Body of pancreas (tissue), 4 donors: ENCODE measurements around the gene SYCP2L.

Source experiments
- POLR2A ChIP-seq, 3 donors: fragments of 450-650 bp; IDR thresholded peaks; one replicate each; pipeline ENCODE4 v1.6.1; 2016; ENCODE audit warnings: antibody characterized with exemption in 3 of 3, mild to moderate bottlenecking in 2 of 3
- TF ChIP-seq, protein P1 (sequence below), 7 experiments: fragments of 450-650 bp in 4 of 7; fragments of 200-600 bp in 3 of 7; sonication (generic) in 3 of 7; IDR thresholded peaks; one replicate each; pipeline ENCODE4 v1.5.1; 2016 to 2019; ENCODE audit warnings: antibody characterized with exemption in 7 of 7

DNA sequence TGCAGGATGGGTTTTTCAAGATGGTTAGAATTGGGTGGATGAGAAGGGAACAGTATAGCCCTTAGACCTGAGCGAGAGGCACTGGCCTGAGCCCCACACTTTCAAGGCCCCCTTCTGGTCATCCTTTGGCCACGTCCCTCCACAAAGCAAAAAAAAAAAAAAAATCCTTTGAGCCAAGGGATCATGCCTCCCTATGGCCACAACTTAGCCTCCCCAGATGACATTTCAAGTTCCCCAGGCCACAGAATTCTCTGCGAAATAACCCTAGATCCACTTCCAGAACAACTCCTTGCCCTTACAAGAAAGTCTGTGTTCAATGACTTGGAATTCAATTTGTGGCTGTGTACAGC is 126.8 kb downstream of the SYCP2L start:
- TF ChIP-seq, protein P1, sequence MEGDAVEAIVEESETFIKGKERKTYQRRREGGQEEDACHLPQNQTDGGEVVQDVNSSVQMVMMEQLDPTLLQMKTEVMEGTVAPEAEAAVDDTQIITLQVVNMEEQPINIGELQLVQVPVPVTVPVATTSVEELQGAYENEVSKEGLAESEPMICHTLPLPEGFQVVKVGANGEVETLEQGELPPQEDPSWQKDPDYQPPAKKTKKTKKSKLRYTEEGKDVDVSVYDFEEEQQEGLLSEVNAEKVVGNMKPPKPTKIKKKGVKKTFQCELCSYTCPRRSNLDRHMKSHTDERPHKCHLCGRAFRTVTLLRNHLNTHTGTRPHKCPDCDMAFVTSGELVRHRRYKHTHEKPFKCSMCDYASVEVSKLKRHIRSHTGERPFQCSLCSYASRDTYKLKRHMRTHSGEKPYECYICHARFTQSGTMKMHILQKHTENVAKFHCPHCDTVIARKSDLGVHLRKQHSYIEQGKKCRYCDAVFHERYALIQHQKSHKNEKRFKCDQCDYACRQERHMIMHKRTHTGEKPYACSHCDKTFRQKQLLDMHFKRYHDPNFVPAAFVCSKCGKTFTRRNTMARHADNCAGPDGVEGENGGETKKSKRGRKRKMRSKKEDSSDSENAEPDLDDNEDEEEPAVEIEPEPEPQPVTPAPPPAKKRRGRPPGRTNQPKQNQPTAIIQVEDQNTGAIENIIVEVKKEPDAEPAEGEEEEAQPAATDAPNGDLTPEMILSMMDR (IDR thresholded peaks at IDR 0.05): no peak
- no peak for TF ChIP-seq POLR2A (IDR thresholded peaks at IDR 0.05)
